ENCODE data around the gene ADM5. TPM values are rescaled to one million over a fixed set of nuclear protein-coding genes. Genes with fewer than 3 reads are reported as not detected.

The ADM5 gene
- total RNA-seq, 2 experiments from 2014 or later, result 5.2 to 6.2 TPM

DNA sequence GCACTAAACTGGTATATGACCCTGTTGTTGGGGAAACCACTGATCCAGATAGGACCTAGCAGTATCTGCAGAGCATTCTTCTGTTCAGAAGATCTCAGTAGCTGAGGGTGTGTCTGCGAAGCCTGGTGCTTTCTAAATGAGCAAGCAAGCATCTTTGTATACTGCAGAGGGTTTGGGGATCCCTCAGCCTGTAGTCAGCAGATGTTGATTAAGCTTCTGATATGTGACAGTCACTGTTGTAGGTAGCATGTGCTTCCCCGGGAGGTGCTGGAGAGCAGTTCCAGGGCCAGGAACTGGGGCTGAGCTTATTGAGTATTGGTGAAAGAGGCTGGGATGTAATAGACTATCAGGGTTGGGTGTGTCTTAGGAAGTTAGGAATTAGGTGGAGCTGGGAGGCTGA, 45.9 kb upstream of the ADM5 start:
- H3K9me3 Mint-ChIP-seq, result no peaks in the 10 kb centered on the region
- CTCF ChIA-PET, result interaction anchor here (0.9 to 2.3 kb wide), 5 partner anchors 28 to 97 kb away, joined by 3 to 6 read pairs (median 3); partner anchors contain the start of gene PRMT1
- ATAC-seq (no peak), DNase-seq (peak; percentile 34)
- H3K27me3 Mint-ChIP-seq, result no peaks in the 10 kb centered on the region
- TF ChIP-seq, protein P1, sequence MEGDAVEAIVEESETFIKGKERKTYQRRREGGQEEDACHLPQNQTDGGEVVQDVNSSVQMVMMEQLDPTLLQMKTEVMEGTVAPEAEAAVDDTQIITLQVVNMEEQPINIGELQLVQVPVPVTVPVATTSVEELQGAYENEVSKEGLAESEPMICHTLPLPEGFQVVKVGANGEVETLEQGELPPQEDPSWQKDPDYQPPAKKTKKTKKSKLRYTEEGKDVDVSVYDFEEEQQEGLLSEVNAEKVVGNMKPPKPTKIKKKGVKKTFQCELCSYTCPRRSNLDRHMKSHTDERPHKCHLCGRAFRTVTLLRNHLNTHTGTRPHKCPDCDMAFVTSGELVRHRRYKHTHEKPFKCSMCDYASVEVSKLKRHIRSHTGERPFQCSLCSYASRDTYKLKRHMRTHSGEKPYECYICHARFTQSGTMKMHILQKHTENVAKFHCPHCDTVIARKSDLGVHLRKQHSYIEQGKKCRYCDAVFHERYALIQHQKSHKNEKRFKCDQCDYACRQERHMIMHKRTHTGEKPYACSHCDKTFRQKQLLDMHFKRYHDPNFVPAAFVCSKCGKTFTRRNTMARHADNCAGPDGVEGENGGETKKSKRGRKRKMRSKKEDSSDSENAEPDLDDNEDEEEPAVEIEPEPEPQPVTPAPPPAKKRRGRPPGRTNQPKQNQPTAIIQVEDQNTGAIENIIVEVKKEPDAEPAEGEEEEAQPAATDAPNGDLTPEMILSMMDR (IDR thresholded peaks at IDR 0.05), result no peak
- peak overlapping the region; percentile 22 for H3K27ac Mint-ChIP-seq
- POLR2A ChIA-PET, result interaction anchor here (0.8 to 3.3 kb wide), 5 partner anchors 13 to 165 kb away, joined by 3 to 16 read pairs (median 5); partner anchors contain the start of genes BCL2L12 and IRF3
- peak overlapping the region; percentile 92 for H3K4me3 Mint-ChIP-seq
- H3K4me1 Mint-ChIP-seq (ENCODE audit: low read depth), result peaks cover 30% of the 10 kb centered on the region
- H3K36me3 Mint-ChIP-seq (ENCODE audit: low read depth), result peaks cover 12% of the 10 kb centered on the region
- intact Hi-C loops (cut with micrococcal nuclease), result loop anchor here (5.0 kb wide), 1 partner anchor 34 kb away; the partner anchor contains the start of gene PRMT1

DNA sequence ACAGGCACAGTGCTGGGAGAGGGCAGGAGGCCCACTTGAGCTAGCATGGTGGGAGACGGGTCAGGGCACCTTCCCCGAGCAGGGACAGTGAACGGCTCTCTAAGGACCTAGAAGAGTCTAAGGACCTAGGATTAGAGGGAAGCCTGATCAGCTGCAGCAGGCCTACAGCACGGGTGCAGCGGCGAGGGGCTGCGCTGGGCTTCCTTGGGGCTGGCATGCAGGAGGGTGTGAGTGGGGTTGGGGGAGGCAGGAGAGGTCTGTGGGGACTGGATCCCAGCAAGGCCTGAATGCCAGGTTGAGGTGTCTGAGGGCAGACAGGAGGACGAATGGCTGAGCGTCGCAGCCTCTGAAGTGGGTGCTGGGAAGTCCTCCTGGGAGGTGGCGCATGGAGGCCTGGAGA, 43.8 kb upstream of the ADM5 start:
- no peaks in the 10 kb centered on the region for H3K9me3 Mint-ChIP-seq
- no peak for ATAC-seq
- ChIA-PET CTCF (interaction anchor here (2.3 kb wide), 1 partner anchor 31 kb away, joined by 6 read pairs; the partner anchor contains the start of gene PRMT1), POLR2A (interaction anchor here (1.0 kb wide), 2 partner anchors 11 to 31 kb away, joined by 3 read pairs; no protein-coding TSS in a partner anchor)
- H3K36me3 Mint-ChIP-seq (ENCODE audit: low read depth), result peaks cover 16% of the 10 kb centered on the region
- H3K27me3 Mint-ChIP-seq, result no peaks in the 10 kb centered on the region
- H3K4me1 Mint-ChIP-seq (ENCODE audit: low read depth), result peaks cover 19% of the 10 kb centered on the region
- H3K4me3 Mint-ChIP-seq, result no peak overlapping the region
- DNase-seq, result no peak
- TF ChIP-seq, protein P1 (IDR thresholded peaks at IDR 0.05), result no peak
- intact Hi-C loops (cut with micrococcal nuclease), result no loop called here
- H3K27ac Mint-ChIP-seq, result no peak overlapping the region

DNA sequence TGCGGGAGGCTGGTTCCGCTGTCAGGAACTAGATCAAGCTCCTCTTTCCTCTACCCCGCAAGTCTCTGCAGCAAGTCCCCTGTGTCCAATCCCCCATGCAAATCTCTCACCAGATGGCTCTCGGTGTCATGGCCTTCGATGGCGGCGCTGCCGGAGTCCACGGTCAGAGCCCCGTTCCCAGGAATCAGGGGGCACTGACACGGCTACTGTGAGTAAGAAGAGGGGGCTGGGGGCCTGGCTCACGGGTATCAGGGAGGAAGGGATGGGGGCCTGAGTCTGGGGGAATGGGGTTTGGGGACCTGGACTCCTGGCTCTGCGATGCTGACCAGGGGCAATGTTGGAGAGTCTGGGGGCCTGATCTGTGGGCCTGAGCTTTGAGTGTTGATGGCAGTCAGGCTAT, 43.4 kb upstream of the ADM5 start:
- Mint-ChIP-seq H3K4me3 (no peak overlapping the region), H3K27ac (no peak overlapping the region), H3K4me1 (ENCODE audit: low read depth) (peaks cover 19% of the 10 kb centered on the region), H3K9me3 (no peaks in the 10 kb centered on the region), H3K36me3 (ENCODE audit: low read depth) (peaks cover 15% of the 10 kb centered on the region), H3K27me3 (no peaks in the 10 kb centered on the region)
- CTCF ChIA-PET, result no interaction called here
- DNase-seq (no peak), ATAC-seq (no peak)
- intact Hi-C loops (cut with micrococcal nuclease), result no loop called here
- POLR2A ChIA-PET, result interaction anchor here (1.0 kb wide), 1 partner anchor 30 kb away, joined by 3 read pairs; no protein-coding TSS in a partner anchor
- TF ChIP-seq, protein P1 (IDR thresholded peaks at IDR 0.05), result no peak

DNA sequence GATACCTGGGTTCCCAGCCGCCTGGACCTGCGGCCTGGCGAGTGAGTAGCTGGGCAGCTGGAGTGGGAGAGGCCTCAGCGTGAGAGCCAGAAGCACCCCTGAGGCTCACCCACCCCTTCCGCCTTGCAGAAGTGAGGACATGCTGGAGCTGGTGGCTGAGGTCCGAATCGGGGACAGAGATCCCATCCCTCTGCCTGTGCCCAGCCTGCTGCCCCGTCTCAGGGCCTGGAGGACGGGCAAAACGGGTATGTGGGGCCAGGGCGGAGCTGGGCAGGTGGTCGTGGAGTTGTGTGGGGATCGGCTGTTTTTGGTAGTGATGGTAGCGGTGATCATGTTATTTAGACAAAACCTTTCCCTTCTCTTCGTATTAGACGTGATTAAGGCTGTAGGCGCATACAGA, 42.8 kb upstream of the ADM5 start:
- intact Hi-C loops (cut with micrococcal nuclease), result no loop called here
- no peak for DNase-seq
- Mint-ChIP-seq H3K27ac (no peak overlapping the region), H3K27me3 (no peaks in the 10 kb centered on the region), H3K36me3 (ENCODE audit: low read depth) (peaks cover 16% of the 10 kb centered on the region), H3K4me3 (no peak overlapping the region), H3K4me1 (ENCODE audit: low read depth) (peaks cover 19% of the 10 kb centered on the region), H3K9me3 (no peaks in the 10 kb centered on the region)
- TF ChIP-seq, protein P1 (IDR thresholded peaks at IDR 0.05), result no peak
- CTCF ChIA-PET, result no interaction called here
- ATAC-seq, result no peak
- POLR2A ChIA-PET, result interaction anchor here (0.9 kb wide), 1 partner anchor 9 kb away, joined by 3 read pairs; no protein-coding TSS in a partner anchor

DNA sequence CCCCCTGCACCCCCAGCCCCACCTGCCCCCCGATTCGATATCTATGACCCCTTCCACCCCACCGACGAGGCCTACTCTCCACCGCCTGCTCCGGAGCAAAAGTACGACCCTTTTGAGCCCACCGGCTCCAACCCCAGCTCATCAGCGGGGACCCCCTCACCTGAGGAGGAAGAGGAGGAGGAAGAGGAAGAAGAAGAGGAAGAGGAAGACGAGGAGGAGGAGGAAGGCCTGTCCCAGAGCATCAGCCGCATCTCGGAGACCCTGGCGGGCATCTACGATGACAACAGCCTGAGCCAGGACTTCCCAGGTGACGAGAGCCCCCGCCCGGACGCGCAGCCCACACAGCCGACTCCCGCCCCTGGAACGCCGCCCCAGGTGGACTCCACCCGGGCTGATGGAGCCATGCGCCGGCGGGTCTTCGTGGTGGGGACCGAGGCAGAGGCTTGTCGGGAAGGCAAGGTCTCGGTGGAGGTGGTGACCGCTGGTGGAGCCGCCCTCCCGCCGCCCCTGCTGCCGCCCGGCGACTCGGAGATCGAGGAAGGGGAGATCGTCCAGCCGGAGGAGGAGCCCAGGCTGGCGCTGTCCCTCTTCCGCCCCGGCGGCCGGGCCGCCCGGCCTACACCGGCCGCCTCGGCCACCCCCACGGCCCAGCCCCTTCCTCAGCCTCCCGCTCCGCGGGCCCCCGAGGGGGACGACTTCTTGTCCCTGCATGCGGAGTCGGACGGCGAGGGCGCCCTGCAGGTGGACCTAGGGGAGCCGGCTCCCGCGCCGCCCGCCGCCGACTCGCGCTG, 38.2 kb upstream of the ADM5 start:
- H3K27me3 Mint-ChIP-seq, result no peaks in the 10 kb centered on the region
- TF ChIP-seq, protein P1 (IDR thresholded peaks at IDR 0.05), result no peak
- intact Hi-C loops (cut with micrococcal nuclease), result no loop called here
- H3K4me1 Mint-ChIP-seq (ENCODE audit: low read depth), result no peaks in the 10 kb centered on the region
- H3K9me3 Mint-ChIP-seq, result no peaks in the 10 kb centered on the region
- POLR2A ChIA-PET, result no interaction called here
- DNase-seq (no peak), ATAC-seq (no peak)
- CTCF ChIA-PET, result no interaction called here
- H3K36me3 Mint-ChIP-seq (ENCODE audit: low read depth), result peaks cover 20% of the 10 kb centered on the region
- no peak overlapping the region for H3K27ac Mint-ChIP-seq
- no peak overlapping the region for H3K4me3 Mint-ChIP-seq

All from activated CD8-positive, alpha-beta T cell treated with anti-CD3 and anti-CD28 coated beads for 36 hours (primary cell).